Measurements from ENCODE around the gene MYF5.

GRCh38 chr12:80698847-80699542 lies 17.7 kb upstream of the MYF5 start:
- TF ChIP-seq MAX (IDR thresholded peaks at IDR 0.05) (no peak), EP300 (IDR thresholded peaks at IDR 0.05; ENCODE audit: borderline replicate concordance) (no peak), TAF1 (IDR thresholded peaks at IDR 0.05; ENCODE audit: low read depth) (no peak), CREB1 (IDR thresholded peaks at IDR 0.05; ENCODE audit: low read depth) (no peak), ZBTB7A (IDR thresholded peaks at IDR 0.05; ENCODE audit: low read depth) (no peak), TCF12 (IDR thresholded peaks at IDR 0.05; ENCODE audit: low read depth) (no peak)
- TF ChIP-seq, protein P1, sequence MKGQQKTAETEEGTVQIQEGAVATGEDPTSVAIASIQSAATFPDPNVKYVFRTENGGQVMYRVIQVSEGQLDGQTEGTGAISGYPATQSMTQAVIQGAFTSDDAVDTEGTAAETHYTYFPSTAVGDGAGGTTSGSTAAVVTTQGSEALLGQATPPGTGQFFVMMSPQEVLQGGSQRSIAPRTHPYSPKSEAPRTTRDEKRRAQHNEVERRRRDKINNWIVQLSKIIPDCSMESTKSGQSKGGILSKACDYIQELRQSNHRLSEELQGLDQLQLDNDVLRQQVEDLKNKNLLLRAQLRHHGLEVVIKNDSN (IDR thresholded peaks at IDR 0.05): no peak

Measured in Ishikawa (cell line).